Endothelial cell of umbilical vein (primary cell): ENCODE results near the gene CZIB. TPM values are rescaled to one million over a fixed set of nuclear protein-coding genes. Genes with fewer than 3 reads are reported as not detected.

ENCODE experiments used
- BruUV-seq: library from RNA; stranded (reverse); fragments of 400-500 nt; replicated peaks from 2 replicates; lab custom pipeline; 2021; lab: Mats Ljungman, UMichigan
- CTCF ChIA-PET: fragments of 300-600, 350-600 bp; sonication (Branson Sonifier 250); formaldehyde crosslinking; loops from one replicate; lab custom pipeline; 2021; ENCODE audit warnings: antibody characterized with exemption, inconsistent platforms; lab: Charles Lee
- POLR2A ChIA-PET: fragments of 300-600, 350-600 bp; sonication (Branson Sonifier 250); formaldehyde crosslinking; loops from one replicate; lab custom pipeline; 2021; ENCODE audit warnings: antibody characterized with exemption, inconsistent platforms; lab: Charles Lee
- DNase-seq: peaks from one replicate; pipeline ENCODE4 v3.0.0-alpha.2; 2011; ENCODE audit warnings: low read depth, low spot score
- FAIRE-seq: peaks from 2 replicates; lab custom pipeline; 2011; peaks lifted over from hg19 to GRCh38; lab: Jason Lieb, UNC
- H2AFZ ChIP-seq: 2 replicates; pipeline ENCODE4 v1.6.0; 2012; ENCODE audit warnings: low read depth, low read length, control low read depth, inconsistent platforms
- H3K27ac ChIP-seq: 2 replicates; pipeline ENCODE4 v1.5.1; 2011; ENCODE audit warnings: low read depth, mild to moderate bottlenecking, control low read depth, low read length, moderate library complexity; ENCODE audit not compliant: insufficient read depth
- H3K27me3 ChIP-seq, 2 experiments: 2 replicates each; pipeline versions ENCODE4 v1.6.0 to v1.6.1; 2011; ENCODE audit warnings: low read length in 2 of 2, mixed read lengths in 1 of 2; ENCODE audit not compliant: control insufficient read depth in 2 of 2, insufficient read depth in 2 of 2
- H3K36me3 ChIP-seq, 2 experiments: 2 replicates in 1 of 2; 3 replicates in 1 of 2; pipeline ENCODE4 v1.5.1; 2011; ENCODE audit warnings: low read length in 2 of 2, mild to moderate bottlenecking in 1 of 2, moderate library complexity in 1 of 2; ENCODE audit not compliant: control insufficient read depth in 2 of 2, insufficient read depth in 2 of 2; ENCODE audit errors: extremely low read depth in 1 of 2
- H3K4me1 ChIP-seq: 3 replicates; pipeline ENCODE4 v1.5.1; 2011; ENCODE audit warnings: mild to moderate bottlenecking, low read length; ENCODE audit not compliant: control insufficient read depth, insufficient read depth; ENCODE audit errors: extremely low read depth
- H3K4me2 ChIP-seq: 2 replicates; pipeline ENCODE4 v1.6.1; 2011; ENCODE audit warnings: low read length, control low read depth, mixed read lengths; ENCODE audit not compliant: insufficient read depth
- H3K4me3 ChIP-seq, 3 experiments: fragments of 200-600 bp in 1 of 3; sonication (generic), shearing (Covaris generic) in 1 of 3; replicated peaks in 1 of 3; 2 replicates each; pipeline ENCODE4 v1.5.1; 2011 to 2016; ENCODE audit warnings: control low read depth in 3 of 3, low read length in 3 of 3, mild to moderate bottlenecking in 2 of 3, inconsistent platforms in 1 of 3, low read depth in 1 of 3, moderate library complexity in 1 of 3; ENCODE audit not compliant: insufficient read depth in 1 of 3
- H3K79me2 ChIP-seq: 2 replicates; pipeline ENCODE4 v1.6.0; 2012; ENCODE audit warnings: low read length, inconsistent platforms; ENCODE audit not compliant: control insufficient read depth, insufficient read depth
- H3K9ac ChIP-seq: replicated peaks from 2 replicates; pipeline ENCODE3; 2011; ENCODE audit warnings: low read length, control low read depth; ENCODE audit not compliant: insufficient read depth; ENCODE audit errors: extremely low read depth
- H3K9me1 ChIP-seq: replicated peaks from 3 replicates; pipeline ENCODE4 v1.6.0; 2011; ENCODE audit warnings: mild to moderate bottlenecking, low read length; ENCODE audit not compliant: control insufficient read depth, insufficient read depth; ENCODE audit errors: extremely low read depth
- H3K9me3 ChIP-seq: replicated peaks from 2 replicates; pipeline ENCODE4 v1.5.1; 2012; ENCODE audit warnings: low read length, inconsistent platforms; ENCODE audit not compliant: control insufficient read depth, insufficient read depth
- H4K20me1 ChIP-seq: replicated peaks from 2 replicates; pipeline ENCODE3; 2011; ENCODE audit warnings: mild to moderate bottlenecking, low read length; ENCODE audit not compliant: control insufficient read depth, insufficient read depth; ENCODE audit errors: extremely low read depth
- CTCF ChIP-seq, 2 donors: IDR thresholded peaks; 1 replicate in 1 of 2; 2 replicates in 1 of 2; pipeline ENCODE4 v1.5.1; 2011; ENCODE audit warnings: low read length in 2 of 2, mild to moderate bottlenecking in 2 of 2, moderate library complexity in 2 of 2, control low read depth in 1 of 2, inconsistent platforms in 1 of 2, low read depth in 1 of 2; ENCODE audit not compliant: insufficient read depth in 1 of 2; ENCODE audit errors: extremely low read depth in 1 of 2
- FOS ChIP-seq: IDR thresholded peaks from 2 replicates; pipeline ENCODE4 v1.6.1; 2011; ENCODE audit warnings: mild to moderate bottlenecking, low read length, moderate library complexity, borderline replicate concordance; ENCODE audit not compliant: insufficient read depth
- JUN ChIP-seq: IDR thresholded peaks from 2 replicates; pipeline ENCODE4 v1.6.1; 2011; ENCODE audit warnings: borderline replicate concordance, low read depth; ENCODE audit not compliant: insufficient read length, insufficient read depth
- MAX ChIP-seq: IDR thresholded peaks from 2 replicates; pipeline ENCODE4 v1.6.1; 2011; ENCODE audit not compliant: insufficient read depth, insufficient read length
- MYC ChIP-seq: IDR thresholded peaks from one replicate; pipeline ENCODE4 v1.6.1; 2011; ENCODE audit warnings: mild to moderate bottlenecking, low read depth, low read length
- POLR2A ChIP-seq: IDR thresholded peaks from 2 replicates; pipeline ENCODE4 v1.6.1; 2012; ENCODE audit warnings: low read depth, mild to moderate bottlenecking, control low read depth, low read length
- dilution Hi-C: fragments of 300-500 bp; cut with MboI; formaldehyde crosslinking; loops from one replicate; pipeline ENCODE4 v1.15.0; 2019; ENCODE audit warnings: low sequenced_read_pairs; ENCODE audit not compliant: extremely low pct_ligation_motif_present
- intact Hi-C: fragments of 100-400 bp; cut with micrococcal nuclease; formaldehyde crosslinking; loops from one replicate; pipeline ENCODE4 v1.10.0; 2022
- polyA plus RNA-seq, 4 experiments: library from polyadenylated mRNA; depleted of rRNA in 3 of 4; stranded (reverse) in 3 of 4; unstranded in 1 of 4; fragments of >200 nt; gene quantifications; 2 replicates each; pipeline versions ENCODE4 v1.2.1 to v1.2.3, GENCODE V29; 2011 to 2012; ENCODE audit warnings: missing spikeins in 1 of 4
- total RNA-seq: library from RNA; stranded (reverse); gene quantifications from 2 replicates; pipeline ENCODE4 v1.2.3, GENCODE V29; 2021

The CZIB gene
- total and polyA plus RNA-seq, 2 donors (not counting 3 experiments of a cell fraction or from before 2014, with no cell fraction given), result 60.1 to 65.9 TPM

DNA sequence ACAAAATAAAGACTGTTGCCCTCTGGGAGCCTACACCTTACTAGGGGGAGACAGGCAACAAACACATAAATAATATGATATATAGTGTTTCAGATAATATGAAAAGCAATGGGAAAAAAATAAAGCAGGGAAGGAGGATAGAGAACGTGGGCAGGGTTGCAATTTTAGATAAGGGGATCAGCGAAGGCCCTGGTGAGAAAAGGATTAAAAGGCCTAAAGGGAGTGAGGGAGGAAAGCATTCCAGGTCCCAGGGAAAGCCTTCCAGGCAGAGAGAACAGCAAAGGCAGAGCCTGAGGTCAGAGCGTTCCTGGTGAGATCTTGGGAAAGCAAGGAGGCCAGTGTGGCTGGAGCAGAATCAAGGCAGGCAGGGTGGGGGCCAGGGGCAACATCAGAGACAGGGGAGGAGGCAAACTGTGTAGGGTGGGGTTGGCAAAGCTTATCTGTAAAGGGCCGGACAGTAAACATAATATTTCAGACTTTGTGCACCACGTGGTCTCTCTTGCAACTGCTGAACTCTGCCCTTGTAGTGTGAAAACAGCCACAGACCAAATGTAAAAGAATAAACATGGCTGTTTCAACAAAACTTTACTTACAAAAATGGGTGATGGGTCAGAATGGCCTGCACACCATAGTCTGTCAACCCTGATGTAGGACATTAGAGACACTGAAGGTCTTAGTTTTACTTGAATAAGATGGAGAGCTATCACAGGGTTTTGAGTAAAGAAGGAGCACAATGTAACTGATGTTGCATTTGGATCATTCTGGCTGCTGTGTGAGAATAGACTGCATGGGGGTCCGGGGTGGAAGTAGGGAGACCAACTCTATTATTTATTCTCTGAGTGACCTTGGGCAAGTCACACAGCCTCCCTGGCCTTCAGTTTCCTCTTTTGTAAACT is 37.1 kb downstream of the CZIB start:
- Histone ChIP-seq H3K9ac (no peak overlapping the region), H3K79me2 (no peaks in the 10 kb centered on the region), H3K27ac (no peak overlapping the region), H3K9me3 (no peaks in the 10 kb centered on the region), H3K9me1 (no peaks in the 10 kb centered on the region), H4K20me1 (no peaks in the 10 kb centered on the region), H3K4me2 (no peak overlapping the region), H2AFZ (no peak overlapping the region), H3K36me3 (no peaks in the 10 kb centered on the region), H3K4me3 (no peak overlapping the region), H3K27me3 (peaks cover 3% of the 10 kb centered on the region in 2 experiments), H3K4me1 (no peaks in the 10 kb centered on the region)
- no TSS peak for BruUV-seq
- DNase-seq, result no peak
- dilution Hi-C loops, result no loop called here
- ChIA-PET CTCF (interaction anchor here (0.6 to 5.1 kb wide), 24 partner anchors 9 to 1813 kb away, joined by 3 to 46 read pairs (median 4); partner anchors contain the start of gene ZYG11A), POLR2A (no interaction called here)
- TF ChIP-seq JUN (no peak), MYC (no peak), CTCF (IDR thresholded peaks at IDR 0.05; ENCODE audit: extremely low read depth in 1 of 2, insufficient read depth in 1 of 2, low read depth in 1 of 2, low read length in 2 of 2) (no peak), POLR2A (no peak), FOS (no peak), MAX (no peak)
- no peak for FAIRE-seq
- intact Hi-C loops, result loop anchor here (5.0 kb wide), 1 partner anchor 261 kb away; the partner anchor contains the start of gene ECHDC2
